Panc1 (cell line): ENCODE measurements around the gene SUPT3H.

Experiments used
- POLR2AphosphoS5 ChIP-seq: IDR thresholded peaks from 2 replicates; pipeline ENCODE4 v1.6.1; 2012; ENCODE audit warnings: mild to moderate bottlenecking, low read depth, low read length, moderate library complexity
- REST ChIP-seq, 2 experiments: IDR thresholded peaks; 2 replicates each; pipeline ENCODE4 v1.6.1; 2011 to 2012; ENCODE audit warnings: low read depth in 2 of 2, control low read depth in 1 of 2, low read length in 1 of 2, mild to moderate bottlenecking in 1 of 2, moderate library complexity in 1 of 2; ENCODE audit not compliant: insufficient read depth in 1 of 2
- TF ChIP-seq, protein P1 (sequence below): fragments of 450-650 bp; IDR thresholded peaks from 2 replicates; pipeline ENCODE4 v1.5.1; 2017; ENCODE audit warnings: mild to moderate bottlenecking

GRCh38 chr6:45323656-45324224, 54.0 kb downstream of the SUPT3H start:
- TF ChIP-seq POLR2AphosphoS5 (no peak), REST (IDR thresholded peaks at IDR 0.05; ENCODE audit: insufficient read depth in 1 of 2, low read depth in 2 of 2, low read length in 1 of 2) (no peak)
- TF ChIP-seq, protein P1, sequence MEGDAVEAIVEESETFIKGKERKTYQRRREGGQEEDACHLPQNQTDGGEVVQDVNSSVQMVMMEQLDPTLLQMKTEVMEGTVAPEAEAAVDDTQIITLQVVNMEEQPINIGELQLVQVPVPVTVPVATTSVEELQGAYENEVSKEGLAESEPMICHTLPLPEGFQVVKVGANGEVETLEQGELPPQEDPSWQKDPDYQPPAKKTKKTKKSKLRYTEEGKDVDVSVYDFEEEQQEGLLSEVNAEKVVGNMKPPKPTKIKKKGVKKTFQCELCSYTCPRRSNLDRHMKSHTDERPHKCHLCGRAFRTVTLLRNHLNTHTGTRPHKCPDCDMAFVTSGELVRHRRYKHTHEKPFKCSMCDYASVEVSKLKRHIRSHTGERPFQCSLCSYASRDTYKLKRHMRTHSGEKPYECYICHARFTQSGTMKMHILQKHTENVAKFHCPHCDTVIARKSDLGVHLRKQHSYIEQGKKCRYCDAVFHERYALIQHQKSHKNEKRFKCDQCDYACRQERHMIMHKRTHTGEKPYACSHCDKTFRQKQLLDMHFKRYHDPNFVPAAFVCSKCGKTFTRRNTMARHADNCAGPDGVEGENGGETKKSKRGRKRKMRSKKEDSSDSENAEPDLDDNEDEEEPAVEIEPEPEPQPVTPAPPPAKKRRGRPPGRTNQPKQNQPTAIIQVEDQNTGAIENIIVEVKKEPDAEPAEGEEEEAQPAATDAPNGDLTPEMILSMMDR: no peak
